HEK293T (cell line): ENCODE results near the gene NFE2L3.

Source experiments
- FOXA1 ChIP-seq: fragments of 450-650 bp; IDR thresholded peaks from 2 replicates; pipeline ENCODE4 v1.6.1; 2016; ENCODE audit warnings: mild to moderate bottlenecking
- FOXM1 ChIP-seq: fragments of 450-650 bp; IDR thresholded peaks from 2 replicates; pipeline ENCODE4 v1.6.1; 2017; ENCODE audit warnings: mild to moderate bottlenecking, borderline replicate concordance
- SP1 ChIP-seq: fragments of 450-650 bp; IDR thresholded peaks from 2 replicates; pipeline ENCODE4 v1.6.1; 2017
- TARDBP ChIP-seq: fragments of 450-650 bp; IDR thresholded peaks from 2 replicates; pipeline ENCODE4 v1.6.1; 2016

DNA sequence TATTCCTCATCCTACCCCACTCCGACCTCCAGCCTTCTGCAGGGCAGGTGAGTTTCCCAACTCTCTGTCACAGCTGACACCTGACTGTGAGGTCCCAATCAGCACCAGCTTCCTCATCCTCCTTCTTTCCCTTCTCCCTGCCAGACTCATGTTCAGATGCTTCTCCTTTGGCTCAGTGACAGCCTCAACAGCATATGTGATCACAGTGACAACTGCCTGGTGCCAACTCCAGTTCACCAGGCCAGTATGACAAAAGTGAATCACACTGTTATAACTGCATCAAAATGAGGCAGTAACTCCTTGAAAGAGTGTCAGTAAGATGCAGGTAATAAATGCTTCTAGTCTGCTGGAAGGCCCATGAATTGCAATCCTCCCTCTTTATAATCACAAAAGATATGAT lies 46.8 kb upstream of the NFE2L3 start:
- TF ChIP-seq SP1 (no peak), FOXM1 (no peak), TARDBP (no peak), FOXA1 (no peak)
